Measurements from ENCODE around the gene HTR3D. TPM values are rescaled to one million over a fixed set of nuclear protein-coding genes. Genes with fewer than 3 reads are reported as not detected.
A peak's percentile ranks its signal among the peaks of the same experiment; 100 is the strongest.

HTR3D gene
- total and polyA plus RNA-seq, 2 of the 13 experiments (the other 11 are each of a cell fraction or from before 2014, with no cell fraction given), result not detected

- TF ChIP-seq, protein P1, sequence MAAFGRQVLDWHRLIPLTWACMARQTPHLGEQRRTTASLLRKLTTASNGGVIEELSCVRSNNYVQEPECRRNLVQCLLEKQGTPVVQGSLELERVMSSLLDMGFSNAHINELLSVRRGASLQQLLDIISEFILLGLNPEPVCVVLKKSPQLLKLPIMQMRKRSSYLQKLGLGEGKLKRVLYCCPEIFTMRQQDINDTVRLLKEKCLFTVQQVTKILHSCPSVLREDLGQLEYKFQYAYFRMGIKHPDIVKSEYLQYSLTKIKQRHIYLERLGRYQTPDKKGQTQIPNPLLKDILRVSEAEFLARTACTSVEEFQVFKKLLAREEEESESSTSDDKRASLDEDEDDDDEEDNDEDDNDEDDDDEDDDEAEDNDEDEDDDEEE (CRISPR knock-in tag; IDR thresholded peaks at IDR 0.05), result no peak
- TF ChIP-seq, protein P2, sequence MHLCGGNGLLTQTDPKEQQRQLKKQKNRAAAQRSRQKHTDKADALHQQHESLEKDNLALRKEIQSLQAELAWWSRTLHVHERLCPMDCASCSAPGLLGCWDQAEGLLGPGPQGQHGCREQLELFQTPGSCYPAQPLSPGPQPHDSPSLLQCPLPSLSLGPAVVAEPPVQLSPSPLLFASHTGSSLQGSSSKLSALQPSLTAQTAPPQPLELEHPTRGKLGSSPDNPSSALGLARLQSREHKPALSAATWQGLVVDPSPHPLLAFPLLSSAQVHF (CRISPR knock-in tag; IDR thresholded peaks at IDR 0.05), result no peak
- TF ChIP-seq, protein P3, sequence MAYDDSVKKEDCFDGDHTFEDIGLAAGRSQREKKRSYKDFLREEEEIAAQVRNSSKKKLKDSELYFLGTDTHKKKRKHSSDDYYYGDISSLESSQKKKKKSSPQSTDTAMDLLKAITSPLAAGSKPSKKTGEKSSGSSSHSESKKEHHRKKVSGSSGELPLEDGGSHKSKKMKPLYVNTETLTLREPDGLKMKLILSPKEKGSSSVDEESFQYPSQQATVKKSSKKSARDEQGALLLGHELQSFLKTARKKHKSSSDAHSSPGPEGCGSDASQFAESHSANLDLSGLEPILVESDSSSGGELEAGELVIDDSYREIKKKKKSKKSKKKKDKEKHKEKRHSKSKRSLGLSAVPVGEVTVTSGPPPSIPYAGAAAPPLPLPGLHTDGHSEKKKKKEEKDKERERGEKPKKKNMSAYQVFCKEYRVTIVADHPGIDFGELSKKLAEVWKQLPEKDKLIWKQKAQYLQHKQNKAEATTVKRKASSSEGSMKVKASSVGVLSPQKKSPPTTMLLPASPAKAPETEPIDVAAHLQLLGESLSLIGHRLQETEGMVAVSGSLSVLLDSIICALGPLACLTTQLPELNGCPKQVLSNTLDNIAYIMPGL (CRISPR knock-in tag; IDR thresholded peaks at IDR 0.05; ENCODE audit: borderline replicate concordance in 1 of 2, low read depth in 1 of 2), result peak in 1 of 2 experiments; percentile 57; a peak in 2 of 4 replicates
- no peak for TF ChIP-seq MYNN (CRISPR knock-in tag; IDR thresholded peaks at IDR 0.05; ENCODE audit: low read depth)
- TF ChIP-seq ZNF234 (CRISPR knock-in tag; conservative IDR thresholded peaks at IDR 0.05), result no peak
- TF ChIP-seq HMGA1 (CRISPR knock-in tag; conservative IDR thresholded peaks at IDR 0.05), result no peak
- TF ChIP-seq MLLT10 (CRISPR knock-in tag; IDR thresholded peaks at IDR 0.05), result no peak
- TF ChIP-seq MAF1 (CRISPR knock-in tag; IDR thresholded peaks at IDR 0.05; ENCODE audit: borderline replicate concordance), result no peak
- TF ChIP-seq, protein P4, sequence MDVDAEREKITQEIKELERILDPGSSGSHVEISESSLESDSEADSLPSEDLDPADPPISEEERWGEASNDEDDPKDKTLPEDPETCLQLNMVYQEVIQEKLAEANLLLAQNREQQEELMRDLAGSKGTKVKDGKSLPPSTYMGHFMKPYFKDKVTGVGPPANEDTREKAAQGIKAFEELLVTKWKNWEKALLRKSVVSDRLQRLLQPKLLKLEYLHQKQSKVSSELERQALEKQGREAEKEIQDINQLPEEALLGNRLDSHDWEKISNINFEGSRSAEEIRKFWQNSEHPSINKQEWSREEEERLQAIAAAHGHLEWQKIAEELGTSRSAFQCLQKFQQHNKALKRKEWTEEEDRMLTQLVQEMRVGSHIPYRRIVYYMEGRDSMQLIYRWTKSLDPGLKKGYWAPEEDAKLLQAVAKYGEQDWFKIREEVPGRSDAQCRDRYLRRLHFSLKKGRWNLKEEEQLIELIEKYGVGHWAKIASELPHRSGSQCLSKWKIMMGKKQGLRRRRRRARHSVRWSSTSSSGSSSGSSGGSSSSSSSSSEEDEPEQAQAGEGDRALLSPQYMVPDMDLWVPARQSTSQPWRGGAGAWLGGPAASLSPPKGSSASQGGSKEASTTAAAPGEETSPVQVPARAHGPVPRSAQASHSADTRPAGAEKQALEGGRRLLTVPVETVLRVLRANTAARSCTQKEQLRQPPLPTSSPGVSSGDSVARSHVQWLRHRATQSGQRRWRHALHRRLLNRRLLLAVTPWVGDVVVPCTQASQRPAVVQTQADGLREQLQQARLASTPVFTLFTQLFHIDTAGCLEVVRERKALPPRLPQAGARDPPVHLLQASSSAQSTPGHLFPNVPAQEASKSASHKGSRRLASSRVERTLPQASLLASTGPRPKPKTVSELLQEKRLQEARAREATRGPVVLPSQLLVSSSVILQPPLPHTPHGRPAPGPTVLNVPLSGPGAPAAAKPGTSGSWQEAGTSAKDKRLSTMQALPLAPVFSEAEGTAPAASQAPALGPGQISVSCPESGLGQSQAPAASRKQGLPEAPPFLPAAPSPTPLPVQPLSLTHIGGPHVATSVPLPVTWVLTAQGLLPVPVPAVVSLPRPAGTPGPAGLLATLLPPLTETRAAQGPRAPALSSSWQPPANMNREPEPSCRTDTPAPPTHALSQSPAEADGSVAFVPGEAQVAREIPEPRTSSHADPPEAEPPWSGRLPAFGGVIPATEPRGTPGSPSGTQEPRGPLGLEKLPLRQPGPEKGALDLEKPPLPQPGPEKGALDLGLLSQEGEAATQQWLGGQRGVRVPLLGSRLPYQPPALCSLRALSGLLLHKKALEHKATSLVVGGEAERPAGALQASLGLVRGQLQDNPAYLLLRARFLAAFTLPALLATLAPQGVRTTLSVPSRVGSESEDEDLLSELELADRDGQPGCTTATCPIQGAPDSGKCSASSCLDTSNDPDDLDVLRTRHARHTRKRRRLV (CRISPR knock-in tag; IDR thresholded peaks at IDR 0.05), result no peak
- no peak for TF ChIP-seq MTF1 (CRISPR knock-in tag; IDR thresholded peaks at IDR 0.05)
- TF ChIP-seq SMC3 (IDR thresholded peaks at IDR 0.05; ENCODE audit: low read length), result no peak
- TF ChIP-seq, protein P5, sequence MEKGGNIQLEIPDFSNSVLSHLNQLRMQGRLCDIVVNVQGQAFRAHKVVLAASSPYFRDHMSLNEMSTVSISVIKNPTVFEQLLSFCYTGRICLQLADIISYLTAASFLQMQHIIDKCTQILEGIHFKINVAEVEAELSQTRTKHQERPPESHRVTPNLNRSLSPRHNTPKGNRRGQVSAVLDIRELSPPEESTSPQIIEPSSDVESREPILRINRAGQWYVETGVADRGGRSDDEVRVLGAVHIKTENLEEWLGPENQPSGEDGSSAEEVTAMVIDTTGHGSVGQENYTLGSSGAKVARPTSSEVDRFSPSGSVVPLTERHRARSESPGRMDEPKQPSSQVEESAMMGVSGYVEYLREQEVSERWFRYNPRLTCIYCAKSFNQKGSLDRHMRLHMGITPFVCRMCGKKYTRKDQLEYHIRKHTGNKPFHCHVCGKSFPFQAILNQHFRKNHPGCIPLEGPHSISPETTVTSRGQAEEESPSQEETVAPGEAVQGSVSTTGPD (CRISPR knock-in tag; IDR thresholded peaks at IDR 0.05), result no peak
- 0 out of 2 replicates have a peak, but pooled peaks have one; percentile 31 for TF ChIP-seq SMAD3 (CRISPR knock-in tag; IDR thresholded peaks at IDR 0.05)
Measured at GRCh38 chr3:183988216-183988790, 43.2 kb upstream of the HTR3D start (continued).

Measured in HepG2 (cell line).